ENCODE results near the gene CTNND1.

- TF ChIP-seq EZH2phosphoT487 (conservative IDR thresholded peaks at IDR 0.05; ENCODE audit: low read length) (no peak), CTCF (IDR thresholded peaks at IDR 0.05; ENCODE audit: insufficient read depth, low read length, poor library complexity, severe bottlenecking) (no peak)
Observed at GRCh38 chr11:57802411-57802810, 40.8 kb downstream of the CTNND1 start.

Measured in SU-DHL-6 (cell line).